Skin epidermis (tissue), 12 donors: ENCODE results near the gene ENTPD6.
"Not testable (repeated sequence)": the region's sequence is repeated elsewhere in the genome, so short reads cannot be mapped to it uniquely, and the experiment has no call there.

Experiments used
- H3K27ac ChIP-seq, 21 experiments: fragments of 200-600 bp; sonication (generic) in 11 of 21; one replicate each; pipeline ENCODE4 v1.5.0; 2020; ENCODE audit warnings: mild to moderate bottlenecking in 3 of 21, inconsistent platforms in 2 of 21, moderate library complexity in 2 of 21
- H3K4me3 ChIP-seq, 7 experiments: fragments of 200-600 bp; sonication (generic) in 2 of 7; one replicate each; pipeline ENCODE4 v1.5.0; 2020; ENCODE audit warnings: inconsistent platforms in 2 of 7, mild to moderate bottlenecking in 2 of 7, moderate library complexity in 1 of 7

ENTPD6 gene

GRCh38 chr20:25236450-25237304 is 41.2 kb downstream of the ENTPD6 start:
- Histone ChIP-seq H3K27ac (peak overlapping the region in 11 of 21 experiments; percentile 5 to 67 (median 45)), H3K4me3 (no peak overlapping the region)

GRCh38 chr20:25237610-25238318 is 42.3 kb downstream of the ENTPD6 start:
- no peak overlapping the region for H3K4me3 ChIP-seq
- H3K27ac ChIP-seq, result peak overlapping the region in 17 of 21 experiments; percentile 2 to 70 (median 52)

- Histone ChIP-seq H3K4me3 (no peak overlapping the region), H3K27ac (peak overlapping the region in 15 of 21 experiments; percentile 2 to 70 (median 40))
Measured at GRCh38 chr20:25238319-25239037, 43.0 kb downstream of the ENTPD6 start.

GRCh38 chr20:25239387-25240370 is 44.2 kb downstream of the ENTPD6 start:
- Histone ChIP-seq H3K27ac (no peak overlapping the region), H3K4me3 (no peak overlapping the region)

- H3K4me3 ChIP-seq, H3K27ac ChIP-seq: not testable (repeated sequence)
Measured at GRCh38 chr20:25240851-25241658, 45.5 kb downstream of the ENTPD6 start.

GRCh38 chr20:25241659-25241955 is 46.1 kb downstream of the ENTPD6 start:
- not testable (repeated sequence) for H3K27ac ChIP-seq, H3K4me3 ChIP-seq

- Histone ChIP-seq H3K4me3 (no peak overlapping the region), H3K27ac (no peak overlapping the region)
Measured at GRCh38 chr20:25242231-25242630, 46.7 kb downstream of the ENTPD6 start.

GRCh38 chr20:25243416-25243979 is 48.0 kb downstream of the ENTPD6 start:
- no peak overlapping the region for H3K4me3 ChIP-seq
- no peak overlapping the region for H3K27ac ChIP-seq

GRCh38 chr20:25244976-25245375 is 49.5 kb downstream of the ENTPD6 start:
- H3K4me3 ChIP-seq, result no peak overlapping the region
- no peak overlapping the region for H3K27ac ChIP-seq

GRCh38 chr20:25245461-25245860 is 49.9 kb downstream of the ENTPD6 start:
- H3K27ac ChIP-seq, result no peak overlapping the region
- H3K4me3 ChIP-seq, result no peak overlapping the region

- Histone ChIP-seq H3K4me3 (peak overlapping the region in 4 of 7 experiments; percentile 76 to 94 (median 92)), H3K27ac (peak overlapping the region in 3 of 21 experiments; percentile 84 to 92 (median 89))
Measured at GRCh38 chr20:25246182-25246999, 50.9 kb downstream of the ENTPD6 start.

GRCh38 chr20:25247000-25247517 is 51.5 kb downstream of the ENTPD6 start:
- peak overlapping the region; percentile 64 to 96 (median 93) for H3K4me3 ChIP-seq

GRCh38 chr20:25247518-25247955 is 52.0 kb downstream of the ENTPD6 start:
- peak overlapping the region; percentile 64 to 96 (median 93) for H3K4me3 ChIP-seq
- H3K27ac ChIP-seq, result peak overlapping the region; percentile 27 to 94 (median 86)

More at GRCh38 chr20:25247000-25247517, 51.5 kb downstream of the ENTPD6 start:
- H3K27ac ChIP-seq, result peak overlapping the region in 20 of 21 experiments; percentile 27 to 94 (median 86)

- peak within 1 kb of the TSS; percentile 64 to 96 (median 93) for H3K4me3 ChIP-seq
- H3K27ac ChIP-seq, result peak within 1 kb of the TSS; percentile 72 to 94 (median 86)
Measured at GRCh38 chr20:25247956-25248785, 52.7 kb downstream of the ENTPD6 start, which contains the start of gene PYGB. Gene PYGB, plus strand, starts transcription at chr20:25248085. Its CDS starts 94 bp downstream, at chr20:25248179.

- Histone ChIP-seq H3K4me3 (peak overlapping the region; percentile 64 to 96 (median 93)), H3K27ac (peak overlapping the region; percentile 32 to 94 (median 86))
Measured at GRCh38 chr20:25248786-25249172, 53.3 kb downstream of the ENTPD6 start.
